Neural progenitor cell (in vitro differentiated cells): ENCODE measurements around the gene METRNL. TPM values are rescaled to one million over a fixed set of nuclear protein-coding genes. Genes with fewer than 3 reads are reported as not detected.

Experiments
- DNase-seq: peaks from one replicate; pipeline ENCODE4 v3.0.0-alpha.2; 2016; ENCODE audit warnings: low spot score
- H2AFZ ChIP-seq: fragments of 200-600 bp; sonication (generic); replicated peaks from 2 replicates; pipeline ENCODE4 v1.6.1; 2016; ENCODE audit warnings: antibody characterized with exemption
- H3F3A ChIP-seq: fragments of 200-600 bp; sonication (generic); 2 replicates; pipeline ENCODE4 v1.6.1; 2016; ENCODE audit warnings: antibody characterized with exemption, low read depth
- H3K27ac ChIP-seq: fragments of 200-600 bp; sonication (generic); 2 replicates; pipeline ENCODE4 v1.5.1; 2016; ENCODE audit warnings: mild to moderate bottlenecking
- H3K27me3 ChIP-seq: fragments of 200-600 bp; sonication (generic); 2 replicates; pipeline ENCODE4 v1.6.1; 2016; ENCODE audit warnings: mild to moderate bottlenecking, moderate library complexity
- H3K36me3 ChIP-seq: fragments of 200-600 bp; sonication (generic); 2 replicates; pipeline ENCODE4 v1.5.1; 2016
- H3K4me1 ChIP-seq: fragments of 200-600 bp; sonication (generic); 2 replicates; pipeline ENCODE4 v1.6.1; 2016; ENCODE audit warnings: mixed run types
- H3K4me2 ChIP-seq: fragments of 200-600 bp; sonication (generic); 2 replicates; pipeline ENCODE4 v1.6.1; 2016
- H3K4me3 ChIP-seq: fragments of 200-600 bp; sonication (generic); 2 replicates; pipeline ENCODE4 v1.5.1; 2016
- H3K79me2 ChIP-seq: fragments of 200-600 bp; sonication (generic); 2 replicates; pipeline ENCODE4 v1.6.1; 2016; ENCODE audit warnings: low read depth
- H3K9ac ChIP-seq: fragments of 200-600 bp; sonication (generic); 2 replicates; pipeline ENCODE4 v1.6.1; 2016
- H3K9me3 ChIP-seq: fragments of 200-600 bp; sonication (generic); 2 replicates; pipeline ENCODE4 v1.5.1; 2016; ENCODE audit warnings: low read depth
- H4K20me1 ChIP-seq: fragments of 200-600 bp; sonication (generic); 2 replicates; pipeline ENCODE4 v1.6.1; 2016; ENCODE audit warnings: low read depth
- H3K27ac Mint-ChIP-seq: 3 replicates; pipeline ENCODE4 v1.8.0; 2021; ENCODE audit warnings: mixed read lengths
- H3K27me3 Mint-ChIP-seq: 2 replicates; pipeline ENCODE4 v1.8.0; 2022; ENCODE audit warnings: low read depth, mild to moderate bottlenecking, inconsistent platforms, moderate library complexity, mixed read lengths; ENCODE audit not compliant: insufficient read depth
- H3K36me3 Mint-ChIP-seq: 3 replicates; pipeline ENCODE4 v1.8.0; 2021; ENCODE audit warnings: mixed read lengths
- H3K4me1 Mint-ChIP-seq: 3 replicates; pipeline ENCODE4 v1.8.0; 2021; ENCODE audit warnings: mixed read lengths
- H3K4me3 Mint-ChIP-seq: 3 replicates; pipeline ENCODE4 v1.8.0; 2021; ENCODE audit warnings: mild to moderate bottlenecking, moderate library complexity, mixed read lengths
- H3K9me3 Mint-ChIP-seq: 3 replicates; pipeline ENCODE4 v1.8.0; 2020; ENCODE audit warnings: mixed read lengths
- EZH2 ChIP-seq: fragments of 200-600 bp; sonication (generic); IDR thresholded peaks from 2 replicates; pipeline ENCODE4 v1.6.1; 2017; ENCODE audit warnings: antibody characterized with exemption, mild to moderate bottlenecking, moderate library complexity
- EZH2phosphoT487 ChIP-seq: fragments of 200-600 bp; sonication (generic); IDR thresholded peaks from 2 replicates; pipeline ENCODE4 v1.6.1; 2017; ENCODE audit warnings: antibody characterized with exemption
- total RNA-seq: library from RNA; depleted of rRNA; stranded (reverse); fragments of >200 nt; gene quantifications from 2 replicates; pipeline ENCODE4 v1.2.3, GENCODE V29; 2015; ENCODE audit warnings: low replicate concordance
- TF ChIP-seq, protein P1 (sequence below): fragments of 200-600 bp; sonication (generic); IDR thresholded peaks from 2 replicates; pipeline ENCODE4 v1.5.1; 2017; ENCODE audit warnings: antibody characterized with exemption, mild to moderate bottlenecking

The METRNL gene
- total RNA-seq, 1 donor from 2014 or later, result 3.6 TPM

DNA sequence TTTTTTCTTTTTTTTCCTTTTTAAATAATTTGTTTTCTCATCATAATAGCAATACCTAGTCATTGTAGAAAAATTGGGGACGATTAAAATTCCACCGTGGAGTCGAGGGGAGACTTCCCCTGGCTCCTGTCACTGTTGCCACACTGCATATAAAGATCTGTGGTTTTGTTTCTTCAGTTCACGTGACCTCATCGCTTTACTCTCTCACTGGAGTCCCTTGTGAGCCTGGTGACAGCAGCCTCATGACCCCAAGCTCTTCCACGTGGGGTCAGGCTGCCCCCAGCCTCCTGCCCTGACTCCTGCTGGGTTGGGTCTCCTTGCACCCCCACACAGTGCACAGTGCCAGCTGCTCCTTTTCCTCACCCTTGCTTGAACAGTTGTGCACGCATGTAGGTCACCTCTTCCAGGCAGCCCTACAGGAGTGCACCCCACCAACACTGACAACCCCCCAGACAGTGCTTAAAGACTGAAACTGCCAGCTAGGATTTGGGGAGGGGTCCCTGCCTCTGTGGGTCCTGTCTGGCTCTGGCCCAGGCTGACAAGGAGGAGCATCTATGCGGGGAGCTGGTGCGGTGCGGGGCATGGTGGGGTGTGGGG lies 7.3 kb upstream of the METRNL start:
- Histone ChIP-seq H3K79me2 (no peaks in the 10 kb centered on the region), H3K4me1 (no peaks in the 10 kb centered on the region), H3K27me3 (peaks cover 14% of the 10 kb centered on the region), H3K4me2 (no peak overlapping the region), H2AFZ (no peak overlapping the region), H4K20me1 (no peaks in the 10 kb centered on the region), H3K27ac (no peak overlapping the region), H3K36me3 (no peaks in the 10 kb centered on the region), H3K9ac (no peak overlapping the region), H3K9me3 (no peaks in the 10 kb centered on the region), H3F3A (peaks cover 7% of the 10 kb centered on the region), H3K4me3 (no peak overlapping the region)
- Mint-ChIP-seq H3K27ac (peak overlapping the region; percentile 86), H3K4me1 (peaks cover 29% of the 10 kb centered on the region), H3K36me3 (no peaks in the 10 kb centered on the region), H3K4me3 (no peak overlapping the region), H3K9me3 (no peaks in the 10 kb centered on the region), H3K27me3 (peaks cover 23% of the 10 kb centered on the region)
- no peak for DNase-seq
- TF ChIP-seq, protein P1, sequence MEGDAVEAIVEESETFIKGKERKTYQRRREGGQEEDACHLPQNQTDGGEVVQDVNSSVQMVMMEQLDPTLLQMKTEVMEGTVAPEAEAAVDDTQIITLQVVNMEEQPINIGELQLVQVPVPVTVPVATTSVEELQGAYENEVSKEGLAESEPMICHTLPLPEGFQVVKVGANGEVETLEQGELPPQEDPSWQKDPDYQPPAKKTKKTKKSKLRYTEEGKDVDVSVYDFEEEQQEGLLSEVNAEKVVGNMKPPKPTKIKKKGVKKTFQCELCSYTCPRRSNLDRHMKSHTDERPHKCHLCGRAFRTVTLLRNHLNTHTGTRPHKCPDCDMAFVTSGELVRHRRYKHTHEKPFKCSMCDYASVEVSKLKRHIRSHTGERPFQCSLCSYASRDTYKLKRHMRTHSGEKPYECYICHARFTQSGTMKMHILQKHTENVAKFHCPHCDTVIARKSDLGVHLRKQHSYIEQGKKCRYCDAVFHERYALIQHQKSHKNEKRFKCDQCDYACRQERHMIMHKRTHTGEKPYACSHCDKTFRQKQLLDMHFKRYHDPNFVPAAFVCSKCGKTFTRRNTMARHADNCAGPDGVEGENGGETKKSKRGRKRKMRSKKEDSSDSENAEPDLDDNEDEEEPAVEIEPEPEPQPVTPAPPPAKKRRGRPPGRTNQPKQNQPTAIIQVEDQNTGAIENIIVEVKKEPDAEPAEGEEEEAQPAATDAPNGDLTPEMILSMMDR, result no peak
- TF ChIP-seq EZH2 (no peak), EZH2phosphoT487 (no peak)

DNA sequence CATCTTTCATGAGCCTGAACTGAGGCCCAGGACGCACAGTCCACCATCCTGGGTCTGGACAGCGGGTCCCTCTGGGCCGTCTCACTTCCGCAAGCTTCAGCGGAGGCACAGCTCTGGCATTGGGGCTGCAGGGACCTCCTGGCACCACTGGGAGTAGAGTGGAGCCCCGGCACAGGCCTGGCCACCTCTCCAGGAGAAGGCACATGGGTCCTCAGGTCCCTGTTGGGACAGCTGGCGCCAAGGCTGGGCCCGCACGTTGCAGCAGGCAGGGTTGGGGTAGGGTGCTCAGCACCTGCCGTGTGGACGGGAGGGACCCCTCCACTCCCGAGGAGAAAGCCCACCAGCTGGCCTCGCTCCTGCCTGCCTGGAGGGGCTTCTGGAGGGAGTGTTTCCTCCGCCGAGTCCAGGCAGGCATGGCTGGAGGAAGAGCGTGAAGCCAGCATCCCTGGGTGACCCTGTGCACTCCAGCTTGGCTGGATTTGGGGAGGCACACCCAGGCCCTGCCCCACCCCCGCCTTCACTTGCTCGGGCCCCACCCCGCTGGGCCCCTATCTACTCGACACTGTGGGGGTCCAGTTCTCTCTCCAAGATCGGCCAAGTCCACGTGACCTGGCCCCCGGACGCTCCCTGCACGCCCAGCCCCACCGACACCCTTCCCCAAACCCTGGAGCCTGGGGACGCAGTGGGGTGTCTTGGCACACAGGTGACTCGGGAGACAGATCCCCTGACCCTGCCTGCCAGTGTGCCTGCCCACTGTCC lies 6.6 kb upstream of the METRNL start:
- Mint-ChIP-seq H3K27me3 (peaks cover 28% of the 10 kb centered on the region), H3K27ac (no peak overlapping the region), H3K9me3 (no peaks in the 10 kb centered on the region), H3K36me3 (no peaks in the 10 kb centered on the region), H3K4me3 (no peak overlapping the region), H3K4me1 (peaks cover 26% of the 10 kb centered on the region)
- TF ChIP-seq EZH2phosphoT487 (no peak), EZH2 (no peak)
- TF ChIP-seq, protein P1, result no peak
- H2AFZ ChIP-seq, result no peak overlapping the region
- H3K79me2 ChIP-seq, result no peaks in the 10 kb centered on the region
- no peak for DNase-seq
- H3K27ac ChIP-seq, result no peak overlapping the region
- no peak overlapping the region for H3K4me2 ChIP-seq
- peaks cover 4% of the 10 kb centered on the region for H3F3A ChIP-seq
- H3K9ac ChIP-seq, result no peak overlapping the region
- no peaks in the 10 kb centered on the region for H3K9me3 ChIP-seq
- no peak overlapping the region for H3K4me3 ChIP-seq
- H3K27me3 ChIP-seq, result peaks cover 21% of the 10 kb centered on the region
- no peaks in the 10 kb centered on the region for H4K20me1 ChIP-seq
- no peaks in the 10 kb centered on the region for H3K36me3 ChIP-seq
- no peaks in the 10 kb centered on the region for H3K4me1 ChIP-seq

DNA sequence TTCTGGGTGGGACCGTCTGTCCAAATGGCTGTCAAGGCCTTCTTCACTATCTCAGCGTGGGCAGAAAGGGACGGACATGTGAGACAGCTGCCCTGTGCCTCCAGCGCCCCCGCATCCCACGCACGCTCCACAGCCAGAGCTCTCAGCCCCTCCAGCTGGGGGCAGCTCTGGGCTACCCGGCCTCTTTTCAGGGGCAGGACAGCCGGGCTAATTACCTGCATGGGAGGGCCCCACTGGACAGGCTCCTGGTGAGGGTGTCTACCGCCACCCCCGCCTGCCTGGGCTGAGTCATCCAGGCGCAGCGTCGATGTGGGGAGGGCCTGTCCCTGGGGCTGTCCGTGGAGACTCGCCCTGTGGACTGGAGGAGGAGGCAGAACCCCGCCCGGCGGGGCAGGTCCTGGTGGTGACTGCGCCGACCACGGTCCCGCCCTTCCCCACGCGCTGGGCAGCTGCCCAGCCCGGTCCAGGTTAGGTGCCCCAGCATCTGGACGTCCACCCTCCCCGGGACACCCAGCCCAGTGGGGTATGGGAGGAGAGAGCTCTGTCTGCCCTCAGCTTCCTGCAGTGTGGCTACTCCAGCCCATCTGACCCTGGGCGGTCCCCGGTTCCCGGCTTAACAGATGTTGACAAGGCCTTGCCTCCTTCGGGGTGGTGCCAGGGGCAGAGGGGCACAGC lies 5.9 kb upstream of the METRNL start:
- Histone ChIP-seq H3K4me3 (no peak overlapping the region), H4K20me1 (no peaks in the 10 kb centered on the region), H3K27me3 (peaks cover 28% of the 10 kb centered on the region), H3K4me2 (no peak overlapping the region), H3F3A (peaks cover 5% of the 10 kb centered on the region), H2AFZ (no peak overlapping the region), H3K36me3 (no peaks in the 10 kb centered on the region), H3K27ac (no peak overlapping the region), H3K4me1 (peaks cover 5% of the 10 kb centered on the region), H3K79me2 (no peaks in the 10 kb centered on the region), H3K9me3 (no peaks in the 10 kb centered on the region), H3K9ac (no peak overlapping the region)
- no peaks in the 10 kb centered on the region for H3K36me3 Mint-ChIP-seq
- no peak for DNase-seq
- peaks cover 27% of the 10 kb centered on the region for H3K4me1 Mint-ChIP-seq
- no peaks in the 10 kb centered on the region for H3K9me3 Mint-ChIP-seq
- H3K4me3 Mint-ChIP-seq, result no peak overlapping the region
- H3K27ac Mint-ChIP-seq, result no peak overlapping the region
- peaks cover 30% of the 10 kb centered on the region for H3K27me3 Mint-ChIP-seq
- TF ChIP-seq, protein P1, result no peak
- TF ChIP-seq EZH2, result no peak
- no peak for TF ChIP-seq EZH2phosphoT487
